Muscle layer of colon (tissue), 2 donors: ENCODE data around the gene EID3.
"Not testable (repeated sequence)": the region's sequence is repeated elsewhere in the genome, so short reads cannot be mapped to it uniquely, and the experiment has no call there.

Experiments used
- H3K27ac ChIP-seq: one replicate; pipeline ENCODE4 v1.7.0; 2013; ENCODE audit warnings: low read depth, mild to moderate bottlenecking, low read length, moderate library complexity
- H3K27me3 ChIP-seq, 2 donors: one replicate each; pipeline ENCODE4 v1.7.0; 2013; ENCODE audit warnings: low read length in 2 of 2, mild to moderate bottlenecking in 2 of 2; ENCODE audit not compliant: insufficient read depth in 2 of 2, control insufficient read depth in 1 of 2
- H3K36me3 ChIP-seq: one replicate; pipeline ENCODE4 v1.7.0; 2013; ENCODE audit warnings: mild to moderate bottlenecking, low read length; ENCODE audit not compliant: insufficient read depth
- H3K4me1 ChIP-seq: one replicate; pipeline ENCODE4 v1.7.0; 2013; ENCODE audit warnings: mild to moderate bottlenecking, low read length; ENCODE audit not compliant: insufficient read depth
- H3K4me3 ChIP-seq, 2 donors: one replicate each; pipeline ENCODE4 v1.7.0; 2013; ENCODE audit warnings: low read length in 2 of 2, low read depth in 1 of 2, mild to moderate bottlenecking in 1 of 2, moderate library complexity in 1 of 2
- H3K9ac ChIP-seq: one replicate; pipeline ENCODE4 v1.7.0; 2013; ENCODE audit warnings: low read length
- H3K9me3 ChIP-seq: one replicate; pipeline ENCODE4 v1.7.0; 2013; ENCODE audit warnings: mild to moderate bottlenecking, low read length
- donor health status: abdominal sarcoma.
- donor health status: Adenocarcinoma of cecum.

Gene EID3

GRCh38 chr12:104331376-104331775 lies 27.8 kb downstream of the EID3 start:
- Histone ChIP-seq H3K4me1 (no peaks in the 10 kb centered on the region), H3K9ac (no peak overlapping the region), H3K27me3 (no peaks in the 10 kb centered on the region), H3K9me3 (no peaks in the 10 kb centered on the region), H3K4me3 (no peak overlapping the region), H3K27ac (no peak overlapping the region), H3K36me3 (peaks cover 40% of the 10 kb centered on the region)

GRCh38 chr12:104332273-104332672 lies 28.7 kb downstream of the EID3 start:
- H3K9me3 ChIP-seq, H3K9ac ChIP-seq, H3K4me3 ChIP-seq, H3K27me3 ChIP-seq, H3K27ac ChIP-seq, H3K4me1 ChIP-seq: not testable (repeated sequence)
- peaks cover 40% of the 10 kb centered on the region for H3K36me3 ChIP-seq

- no peaks in the 10 kb centered on the region for H3K4me1 ChIP-seq
- no peak overlapping the region for H3K9ac ChIP-seq
- no peaks in the 10 kb centered on the region for H3K27me3 ChIP-seq
- peaks cover 27% of the 10 kb centered on the region for H3K36me3 ChIP-seq
- H3K27ac ChIP-seq, result no peak overlapping the region
- no peaks in the 10 kb centered on the region for H3K9me3 ChIP-seq
- H3K4me3 ChIP-seq, result no peak overlapping the region
Measured at GRCh38 chr12:104333692-104334255, 30.2 kb downstream of the EID3 start.

- no peak overlapping the region for H3K9ac ChIP-seq
- no peak overlapping the region for H3K27ac ChIP-seq
- no peaks in the 10 kb centered on the region for H3K9me3 ChIP-seq
- H3K4me1 ChIP-seq, result peaks cover 2% of the 10 kb centered on the region
- no peaks in the 10 kb centered on the region for H3K27me3 ChIP-seq
- no peak overlapping the region for H3K4me3 ChIP-seq
- H3K36me3 ChIP-seq, result peaks cover 31% of the 10 kb centered on the region
Measured at GRCh38 chr12:104334581-104334980, 31.0 kb downstream of the EID3 start.

- H3K27ac ChIP-seq, result no peak overlapping the region
- peaks cover 17% of the 10 kb centered on the region for H3K4me1 ChIP-seq
- H3K9ac ChIP-seq, result no peak overlapping the region
- H3K27me3 ChIP-seq, result no peaks in the 10 kb centered on the region
- no peak overlapping the region for H3K4me3 ChIP-seq
- H3K9me3 ChIP-seq, result no peaks in the 10 kb centered on the region
- H3K36me3 ChIP-seq, result peaks cover 46% of the 10 kb centered on the region
Measured at GRCh38 chr12:104336115-104336514, 32.6 kb downstream of the EID3 start.

GRCh38 chr12:104337030-104337558 lies 33.6 kb downstream of the EID3 start:
- no peak overlapping the region for H3K9ac ChIP-seq
- H3K27ac ChIP-seq, result no peak overlapping the region
- no peak overlapping the region for H3K4me3 ChIP-seq
- H3K36me3 ChIP-seq, result peaks cover 56% of the 10 kb centered on the region
- no peaks in the 10 kb centered on the region for H3K27me3 ChIP-seq
- no peaks in the 10 kb centered on the region for H3K9me3 ChIP-seq
- H3K4me1 ChIP-seq, result peaks cover 20% of the 10 kb centered on the region

GRCh38 chr12:104339663-104340062 lies 36.1 kb downstream of the EID3 start:
- H3K9ac ChIP-seq, result no peak overlapping the region
- no peaks in the 10 kb centered on the region for H3K9me3 ChIP-seq
- peaks cover 20% of the 10 kb centered on the region for H3K4me1 ChIP-seq
- H3K27me3 ChIP-seq, result no peaks in the 10 kb centered on the region
- peaks cover 61% of the 10 kb centered on the region for H3K36me3 ChIP-seq
- no peak overlapping the region for H3K4me3 ChIP-seq
- H3K27ac ChIP-seq, result no peak overlapping the region

- H3K36me3 ChIP-seq, result peaks cover 56% of the 10 kb centered on the region
- H3K27me3 ChIP-seq, result no peaks in the 10 kb centered on the region
- H3K4me1 ChIP-seq, result peaks cover 20% of the 10 kb centered on the region
- H3K4me3 ChIP-seq, result no peak overlapping the region
- H3K27ac ChIP-seq, result no peak overlapping the region
- H3K9me3 ChIP-seq, result no peaks in the 10 kb centered on the region
- no peak overlapping the region for H3K9ac ChIP-seq
Measured at GRCh38 chr12:104340177-104340576, 36.6 kb downstream of the EID3 start.

GRCh38 chr12:104340925-104341611 lies 37.5 kb downstream of the EID3 start:
- no peak overlapping the region for H3K27ac ChIP-seq
- no peaks in the 10 kb centered on the region for H3K27me3 ChIP-seq
- no peak overlapping the region for H3K4me3 ChIP-seq
- peaks cover 51% of the 10 kb centered on the region for H3K36me3 ChIP-seq
- H3K4me1 ChIP-seq, result peaks cover 20% of the 10 kb centered on the region
- no peaks in the 10 kb centered on the region for H3K9me3 ChIP-seq
- no peak overlapping the region for H3K9ac ChIP-seq

GRCh38 chr12:104342147-104342546 lies 38.6 kb downstream of the EID3 start:
- H3K27me3 ChIP-seq, result no peaks in the 10 kb centered on the region
- no peak overlapping the region for H3K4me3 ChIP-seq
- H3K36me3 ChIP-seq, result peaks cover 45% of the 10 kb centered on the region
- no peaks in the 10 kb centered on the region for H3K9me3 ChIP-seq
- H3K9ac ChIP-seq, result no peak overlapping the region
- peaks cover 20% of the 10 kb centered on the region for H3K4me1 ChIP-seq
- H3K27ac ChIP-seq, result no peak overlapping the region

- H3K4me1 ChIP-seq, result peaks cover 20% of the 10 kb centered on the region
- H3K4me3 ChIP-seq, result no peak overlapping the region
- no peaks in the 10 kb centered on the region for H3K9me3 ChIP-seq
- H3K9ac ChIP-seq, result no peak overlapping the region
- peaks cover 51% of the 10 kb centered on the region for H3K36me3 ChIP-seq
- H3K27ac ChIP-seq, result no peak overlapping the region
- no peaks in the 10 kb centered on the region for H3K27me3 ChIP-seq
Measured at GRCh38 chr12:104342635-104343249, 39.2 kb downstream of the EID3 start.
